GM19239 (cell line): ENCODE measurements around the gene FAM162A.
A peak's percentile ranks its signal among the peaks of the same experiment; 100 is the strongest.
"Not testable (repeated sequence)": the region's sequence is repeated elsewhere in the genome, so short reads cannot be mapped to it uniquely, and the experiment has no call there.

Experiments used
- DNase-seq: peaks from one replicate; pipeline ENCODE4 v3.0.0; 2011; ENCODE audit warnings: low spot score; ENCODE audit not compliant: insufficient read length
- FAIRE-seq: peaks from 2 replicates; lab custom pipeline; 2011; peaks lifted over from hg19 to GRCh38; lab: Jason Lieb, UNC

FAM162A gene

GRCh38 chr3:122383771-122384697, at the start of gene FAM162A:
TSS of gene FAM162A (plus strand) at chr3:122384182. CDS start at chr3:122384266, 84 bp downstream.
- peak; percentile 69 for DNase-seq
- FAIRE-seq = peak; percentile 96

DNA sequence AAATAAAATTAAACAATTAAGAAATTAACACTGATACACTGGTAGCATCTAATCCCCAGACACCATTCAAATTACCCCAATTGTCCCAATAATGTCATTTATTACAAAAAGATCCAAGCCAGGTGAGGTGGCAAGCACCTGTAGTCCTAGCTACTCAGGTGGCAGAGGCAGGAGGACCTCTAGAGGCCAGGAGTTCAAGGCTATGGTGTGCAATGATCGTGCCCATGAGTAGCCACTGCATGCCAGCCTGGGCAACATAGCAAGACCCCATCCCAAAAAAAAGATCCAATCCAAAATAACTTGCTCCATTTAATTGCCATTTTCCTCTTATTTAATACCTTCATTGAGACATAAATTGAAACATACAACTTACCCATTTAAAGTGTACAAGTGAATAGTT, 41.2 kb upstream of the FAM162A start:
- no peak for FAIRE-seq
- no peak for DNase-seq

DNA sequence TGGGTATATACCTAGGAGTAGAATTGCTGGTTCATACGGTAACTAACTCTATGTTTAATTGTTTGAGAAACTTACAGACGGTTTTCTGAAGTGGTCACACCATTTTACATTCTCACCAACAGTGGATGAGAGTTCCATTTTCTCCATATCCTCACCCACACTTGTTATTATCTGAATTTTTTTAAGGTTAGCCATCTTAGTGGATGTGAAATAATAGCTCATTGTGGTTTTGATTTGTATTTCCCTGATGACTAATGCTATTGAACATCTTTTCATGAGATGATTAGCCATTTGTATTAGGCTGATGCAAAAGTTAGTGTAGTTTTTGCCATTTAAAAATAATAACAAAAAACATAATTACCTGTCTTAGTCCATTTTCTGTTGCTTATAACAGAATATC, 40.3 kb upstream of the FAM162A start:
- DNase-seq (no peak), FAIRE-seq (no peak)

DNA sequence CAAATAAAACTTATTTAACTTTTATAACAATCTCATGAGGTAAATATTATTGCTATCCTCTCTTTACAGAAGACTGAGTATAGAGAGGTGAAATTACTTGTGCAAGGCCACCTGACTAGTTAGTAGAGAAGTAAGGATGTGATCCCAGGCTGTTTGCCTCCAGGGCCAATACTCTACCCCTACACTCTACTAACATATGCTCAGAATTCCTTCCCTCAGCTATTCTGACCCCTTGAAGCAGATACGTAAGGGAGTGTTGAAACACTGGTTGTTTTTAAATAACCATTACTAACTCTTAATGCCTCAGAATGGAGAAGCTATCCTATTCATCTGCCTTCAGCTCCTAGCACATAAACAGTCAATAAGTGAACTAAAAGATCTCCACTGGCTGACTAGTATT, 34.8 kb upstream of the FAM162A start:
- FAIRE-seq (no peak), DNase-seq (no peak)

DNA sequence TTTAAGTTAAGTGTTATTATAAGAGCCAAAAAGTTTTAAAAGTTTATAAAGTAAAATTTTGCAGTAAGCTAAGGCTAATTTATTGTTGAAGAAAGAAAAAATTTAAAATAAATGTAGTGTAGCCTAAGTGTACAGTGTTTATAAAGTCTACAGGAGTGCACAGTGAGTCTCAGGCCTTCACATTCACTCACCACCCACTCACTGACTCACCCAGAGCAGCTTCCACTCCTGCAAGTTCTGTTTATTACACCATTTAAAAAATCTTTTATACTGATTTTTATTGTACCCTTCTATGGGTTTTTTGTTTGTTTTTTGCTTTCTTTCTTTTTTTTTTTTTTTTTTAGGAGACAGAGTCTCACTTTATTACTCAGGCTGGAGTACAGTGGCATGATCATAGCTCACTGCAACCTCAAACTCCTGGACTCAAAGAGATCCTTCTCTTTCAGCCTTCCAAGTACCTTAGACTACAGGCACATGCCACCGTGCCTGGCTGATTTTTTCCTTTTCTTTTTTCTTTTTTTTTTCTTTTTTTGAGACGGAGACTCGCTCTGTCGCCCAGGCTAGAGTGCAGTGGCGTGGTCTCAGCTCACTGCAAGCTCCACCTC, 33.1 kb upstream of the FAM162A start:
- no peak for DNase-seq
- FAIRE-seq = no peak

GRCh38 chr3:122351612-122352011, 32.4 kb upstream of the FAM162A start:
- DNase-seq (no peak), FAIRE-seq (no peak)

- DNase-seq = no peak
- FAIRE-seq = no peak
These were observed 30.8 kb upstream of the FAM162A start for GRCh38 chr3:122353215-122353614.

- FAIRE-seq = no peak
- DNase-seq = no peak
These were observed 30.0 kb upstream of the FAM162A start for GRCh38 chr3:122353893-122354401.

DNA sequence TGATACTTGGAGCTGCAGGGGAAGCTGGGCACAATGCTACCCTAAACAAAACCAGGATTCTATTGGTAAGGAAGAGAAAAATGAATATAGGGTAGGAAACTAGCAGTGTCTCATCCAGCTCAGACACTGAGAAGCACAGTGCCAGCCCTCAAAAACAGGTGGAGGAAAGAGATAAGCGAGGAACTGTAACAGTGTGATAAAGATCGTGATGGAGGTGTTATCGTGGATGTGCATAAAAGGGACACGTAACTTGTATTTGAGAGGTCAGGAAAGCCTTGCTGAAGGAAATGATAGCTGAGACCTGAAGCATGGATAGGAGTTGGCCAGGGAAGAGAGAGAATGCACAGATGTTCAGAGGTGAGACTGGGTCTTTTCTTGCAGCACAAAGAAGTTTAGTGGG, 28.4 kb upstream of the FAM162A start:
- FAIRE-seq = no peak

GRCh38 chr3:122356402-122356801, 27.6 kb upstream of the FAM162A start:
- DNase-seq = no peak
- FAIRE-seq = no peak

More for the DNA sequence above, 28.4 kb upstream of the FAM162A start:
- DNase-seq = no peak

DNA sequence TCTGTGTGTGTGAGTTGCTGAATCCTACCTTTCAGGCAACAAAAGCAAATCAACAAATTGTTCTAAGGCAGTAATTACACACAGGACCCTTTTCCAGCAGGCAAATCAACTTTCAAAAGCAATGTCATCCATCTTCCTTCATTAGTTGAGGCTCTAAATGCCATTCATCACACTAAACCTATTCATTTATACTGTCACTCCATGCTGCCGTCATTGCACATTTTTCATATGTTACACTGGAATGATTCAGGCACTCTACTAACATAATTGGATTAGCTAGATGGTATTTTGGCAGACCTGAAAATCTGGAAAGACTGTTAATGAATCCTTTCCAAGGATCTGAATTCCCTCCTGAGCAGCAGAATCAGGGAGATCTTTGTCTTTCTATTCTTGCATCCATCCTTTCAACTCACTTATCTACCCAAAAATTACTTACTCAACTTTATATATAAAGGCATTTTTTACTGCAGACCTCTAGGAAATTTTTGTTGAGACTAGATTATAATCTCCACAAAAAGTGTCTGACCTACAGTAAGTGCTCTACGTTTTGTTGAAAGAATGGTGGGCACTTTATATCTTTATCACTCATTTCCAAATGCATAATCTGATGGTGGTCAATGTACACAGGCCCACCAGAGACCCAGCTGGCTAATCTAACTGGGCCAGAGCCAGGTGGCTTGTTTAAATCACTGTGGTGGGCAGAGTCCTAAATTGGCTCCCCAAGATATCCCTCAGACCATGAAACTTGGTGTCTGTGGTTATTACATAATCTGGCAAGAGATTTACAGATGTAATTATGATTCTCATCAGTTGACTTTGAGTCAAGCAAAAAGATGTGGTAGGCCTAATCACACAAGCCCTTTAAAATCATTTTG, 25.9 kb upstream of the FAM162A start:
- DNase-seq (no peak), FAIRE-seq (no peak)

GRCh38 chr3:122358703-122359032, 25.3 kb upstream of the FAM162A start:
- FAIRE-seq (no peak), DNase-seq (no peak)

- DNase-seq (no peak), FAIRE-seq (no peak)
These were observed 22.0 kb upstream of the FAM162A start for GRCh38 chr3:122362026-122362425.

DNA sequence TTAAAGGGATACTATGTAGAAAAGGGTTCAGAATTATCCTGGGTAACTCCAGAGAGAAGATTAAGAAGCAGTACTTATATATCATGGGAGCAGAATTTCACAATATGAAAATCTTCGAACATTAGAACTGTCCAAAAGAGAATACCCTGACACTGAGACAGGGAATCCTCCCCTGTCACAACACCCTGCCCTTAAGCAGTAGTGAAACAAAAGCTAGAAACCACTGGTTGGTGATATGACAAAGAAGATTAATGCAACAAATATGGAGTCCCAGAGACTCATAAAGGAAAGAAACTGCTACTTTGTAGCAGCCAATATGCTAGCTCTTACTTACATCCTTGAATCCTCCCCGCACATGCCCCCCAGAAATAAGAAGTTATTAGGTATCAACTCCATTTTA, 19.5 kb upstream of the FAM162A start:
- peak; percentile 28 for FAIRE-seq
- DNase-seq = no peak

DNA sequence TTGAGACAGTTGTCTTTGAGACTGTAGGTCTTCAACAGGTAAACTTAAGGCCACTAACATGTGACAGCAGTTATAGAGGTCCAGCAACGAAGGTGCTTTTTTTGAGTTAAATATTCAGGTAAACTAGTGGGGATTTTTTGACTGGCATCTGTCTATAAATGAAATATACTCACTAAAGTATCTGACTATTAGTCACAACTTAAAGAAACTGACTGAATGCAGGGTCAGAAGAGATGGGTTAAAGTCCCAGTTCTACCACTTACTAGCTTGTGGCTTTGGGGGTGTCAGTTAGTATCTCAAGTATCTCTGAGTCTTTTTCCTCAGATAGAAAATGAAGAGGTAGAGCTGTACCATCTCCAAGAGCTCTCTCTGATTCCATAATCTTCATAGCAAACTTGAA, 18.9 kb upstream of the FAM162A start:
- no peak for FAIRE-seq
- DNase-seq = no peak

GRCh38 chr3:122365582-122366378, 18.2 kb upstream of the FAM162A start:
- DNase-seq = not testable (repeated sequence)

DNA sequence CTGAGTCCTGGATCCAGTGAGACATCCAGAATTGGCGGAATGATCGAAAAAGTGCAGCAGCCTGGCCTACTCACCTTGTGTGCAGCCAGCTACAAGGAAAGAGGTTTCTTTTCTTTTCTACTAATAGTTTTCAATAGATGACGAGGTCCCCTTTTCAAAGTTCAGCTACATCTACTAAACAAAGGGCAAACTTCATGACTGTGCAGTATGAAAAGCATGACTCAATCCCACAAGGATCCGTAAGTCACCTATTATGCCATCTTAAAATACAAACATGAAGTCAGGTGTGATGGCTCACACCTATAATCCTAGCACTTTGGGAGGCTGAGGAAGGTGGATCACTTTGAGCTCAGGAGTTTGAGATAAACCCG, 17.6 kb upstream of the FAM162A start:
- DNase-seq (no peak), FAIRE-seq (no peak)

More at GRCh38 chr3:122365582-122366378, 18.2 kb upstream of the FAM162A start:
- peak; percentile 80 for FAIRE-seq

- DNase-seq = no peak
- FAIRE-seq = no peak
These were observed 9.9 kb upstream of the FAM162A start for GRCh38 chr3:122374034-122374433.

- no peak for DNase-seq
- no peak for FAIRE-seq
These were observed 6.0 kb upstream of the FAM162A start for GRCh38 chr3:122377975-122378374.
